CD4-positive, alpha-beta T cell treated with Interleukin-6 for 4 hours (primary cell): ENCODE measurements around the gene CCL13.
"Not testable (repeated sequence)": the region's sequence is repeated elsewhere in the genome, so short reads cannot be mapped to it uniquely, and the experiment has no call there.

Source experiments
- DNase-seq: peaks from one replicate; pipeline ENCODE4 v3.0.0-alpha.2; 2020; ENCODE audit warnings: mixed read lengths

CCL13 gene

GRCh38 chr17:34356194-34356593, at the start of gene CCL13:
Gene CCL13 (plus strand): TSS chr17:34356480. CDS start chr17:34356527, 47 bp downstream.
- no peak for DNase-seq

DNA sequence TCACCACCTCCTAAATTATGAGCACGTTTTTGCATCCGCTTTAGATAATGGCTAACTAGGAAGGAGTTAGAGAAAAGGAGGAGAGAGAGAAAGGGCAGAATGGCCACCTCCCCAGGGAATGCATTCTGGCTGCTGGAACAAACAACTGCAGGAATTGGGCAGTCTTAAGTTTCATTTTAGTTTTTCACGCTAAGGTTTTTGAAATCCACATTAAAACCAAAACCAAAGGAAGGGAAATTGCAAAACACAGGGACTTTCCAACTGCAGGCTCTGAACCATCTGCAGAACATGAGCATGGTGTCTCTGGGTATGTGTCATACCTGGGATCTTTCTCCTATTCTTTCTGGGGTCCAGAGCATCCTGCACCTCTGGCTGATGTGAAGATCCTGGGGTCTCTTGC, 49.2 kb upstream of the CCL13 start:
- DNase-seq, result no peak

- DNase-seq, result no peak
These were observed 47.9 kb upstream of the CCL13 start for GRCh38 chr17:34308371-34308770.

GRCh38 chr17:34311291-34311690, 45.0 kb upstream of the CCL13 start:
- no peak for DNase-seq

- DNase-seq, result no peak
These were observed 44.2 kb upstream of the CCL13 start for GRCh38 chr17:34312080-34312479.

GRCh38 chr17:34313164-34313563, 43.1 kb upstream of the CCL13 start:
- DNase-seq, result no peak

- DNase-seq, result no peak
These were observed 42.0 kb upstream of the CCL13 start for GRCh38 chr17:34314279-34314678.

DNA sequence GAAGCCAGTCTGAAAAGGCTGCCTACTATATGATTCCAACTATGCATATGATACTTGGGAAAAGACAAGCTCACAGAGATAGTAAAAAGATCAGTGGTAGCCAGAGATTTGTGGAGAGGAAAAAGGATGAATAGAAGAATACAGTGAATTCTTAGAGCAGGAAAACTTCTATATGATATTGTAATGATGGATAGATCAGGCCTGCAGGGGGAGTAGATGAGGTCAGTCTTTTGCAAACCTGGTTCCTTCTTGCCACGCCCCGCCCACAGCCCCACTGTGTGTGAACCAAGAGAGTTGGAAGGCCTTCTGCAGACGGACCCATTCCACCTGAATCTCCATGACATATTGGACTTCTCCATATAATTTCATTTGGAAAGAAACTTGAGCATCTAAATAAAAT, 37.8 kb upstream of the CCL13 start:
- no peak for DNase-seq

GRCh38 chr17:34319039-34319483, 37.2 kb upstream of the CCL13 start, which contains the start of gene CCL8:
Gene CCL8 (plus strand): TSS chr17:34319435. CDS start chr17:34319502, 67 bp downstream.
- DNase-seq, result no peak

DNA sequence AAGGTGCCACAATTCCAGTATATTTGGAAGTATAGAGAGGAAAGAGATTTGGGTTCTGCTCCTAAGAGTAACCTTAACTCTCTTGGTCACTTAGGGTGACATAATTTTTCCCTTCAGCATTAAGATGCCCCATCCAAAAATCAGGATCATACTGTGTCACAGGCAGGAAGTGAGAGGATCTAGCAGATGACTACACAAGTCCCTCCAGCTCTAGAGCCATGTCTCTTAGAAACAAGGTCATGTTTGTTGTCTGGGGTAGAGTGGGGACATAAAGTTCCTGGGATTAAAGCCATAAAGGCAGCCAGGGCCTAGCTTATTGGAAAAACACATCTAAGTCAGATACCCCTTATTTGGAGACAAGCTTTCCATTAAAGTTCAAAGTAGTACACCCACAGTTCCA, 34.3 kb upstream of the CCL13 start:
- no peak for DNase-seq

DNA sequence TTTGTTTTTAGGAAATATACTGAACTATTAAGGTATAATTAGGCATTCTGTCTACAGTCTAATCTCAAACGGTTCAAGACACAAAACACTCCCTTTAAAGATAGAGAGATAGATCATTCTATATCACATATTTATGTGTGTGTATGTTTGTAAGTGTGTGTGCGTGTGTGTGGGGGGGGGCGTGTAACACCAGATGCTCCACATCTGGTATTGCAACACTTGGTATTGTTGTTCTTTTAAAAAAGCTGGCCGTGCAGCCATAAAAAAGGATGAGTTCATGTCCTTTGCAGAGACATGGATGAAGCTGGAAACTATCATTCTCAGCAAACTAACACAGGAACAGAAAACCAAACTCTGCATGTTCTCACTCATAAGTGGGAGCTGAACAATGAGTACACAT, 28.7 kb upstream of the CCL13 start:
- DNase-seq, result not testable (repeated sequence)

GRCh38 chr17:34337701-34338100, 18.6 kb upstream of the CCL13 start:
- no peak for DNase-seq

- no peak for DNase-seq
These were observed 17.0 kb upstream of the CCL13 start for GRCh38 chr17:34339138-34339770.

DNA sequence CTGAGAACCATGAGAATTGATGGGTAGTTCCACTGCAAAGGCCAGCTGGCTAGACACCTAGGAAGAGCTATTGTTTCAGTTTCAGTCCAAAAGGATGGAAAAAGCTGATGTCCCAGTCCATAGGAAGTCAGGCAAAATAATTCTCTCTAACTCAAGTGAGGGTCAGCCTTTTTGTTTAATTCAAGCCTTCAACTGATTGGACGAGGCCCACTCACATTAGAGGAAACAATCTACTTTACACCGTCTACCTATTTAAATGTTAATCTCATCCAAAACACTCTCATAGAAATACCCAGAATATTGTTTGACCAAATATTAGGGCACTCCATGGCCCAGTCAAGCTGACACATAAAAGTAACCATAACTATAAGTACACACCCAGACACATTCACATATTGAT, 14.4 kb upstream of the CCL13 start:
- no peak for DNase-seq

- no peak for DNase-seq
These were observed 9.2 kb upstream of the CCL13 start for GRCh38 chr17:34347063-34347462.

- no peak for DNase-seq
These were observed 6.5 kb upstream of the CCL13 start for GRCh38 chr17:34349751-34350150.

- DNase-seq, result no peak
These were observed 5.2 kb upstream of the CCL13 start for GRCh38 chr17:34351096-34351495.

- no peak for DNase-seq
These were observed 4.1 kb upstream of the CCL13 start for GRCh38 chr17:34352191-34352590.

DNA sequence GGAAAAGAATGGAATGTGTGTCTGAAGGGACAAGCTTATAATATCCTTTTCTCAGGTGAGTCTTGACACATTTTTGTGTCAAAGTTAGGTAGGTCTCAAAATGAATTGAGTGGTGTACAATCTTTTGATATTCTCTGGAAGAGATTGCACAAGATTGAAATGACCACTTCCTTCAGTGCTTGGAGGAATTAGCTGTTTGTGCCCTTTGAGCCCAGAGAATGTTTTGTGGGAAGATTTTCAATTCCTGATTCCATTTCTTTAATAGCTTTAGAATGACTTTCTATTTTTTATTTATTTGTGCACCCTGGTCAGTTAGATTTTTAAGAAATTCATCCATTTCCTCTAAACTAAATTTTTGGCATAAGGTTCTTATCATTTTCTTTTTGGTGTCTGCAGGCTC, 1.6 kb upstream of the CCL13 start:
- DNase-seq, result no peak

GRCh38 chr17:34357398-34357797, 1.1 kb downstream of the CCL13 start:
- no peak for DNase-seq

- DNase-seq, result no peak
These were observed 2.4 kb downstream of the CCL13 start for GRCh38 chr17:34358631-34359030.

DNA sequence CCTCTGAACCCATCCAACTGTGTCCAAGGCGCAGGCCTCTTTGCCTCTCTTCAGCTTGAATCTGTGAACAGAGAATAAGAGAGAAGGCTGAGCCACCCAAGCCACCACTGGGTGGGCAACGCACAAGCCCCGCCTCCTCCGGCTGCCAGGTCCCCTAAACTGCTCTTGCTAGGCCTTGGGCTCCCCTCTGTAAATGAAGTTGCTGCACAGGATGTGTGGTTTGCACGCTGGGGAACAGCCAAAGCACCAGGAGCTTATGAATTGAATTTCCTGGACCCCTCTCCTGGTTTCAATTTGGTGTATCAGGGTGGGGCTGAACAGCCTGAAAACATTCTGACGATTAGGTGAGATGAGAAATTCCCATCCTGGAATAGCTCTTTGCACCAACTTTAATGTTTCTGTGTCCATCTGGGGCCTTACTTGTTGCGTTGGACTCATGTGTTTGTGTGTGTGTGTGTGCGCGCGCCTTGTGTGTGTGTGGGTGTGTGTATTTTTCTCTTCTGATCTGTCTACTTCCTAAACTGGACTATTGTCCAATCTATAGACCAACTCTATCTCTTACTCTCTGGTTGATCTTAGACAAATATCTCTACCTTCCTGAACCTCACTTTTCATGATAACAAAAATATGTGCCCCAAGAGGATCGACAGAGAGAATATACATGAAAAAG, 4.5 kb downstream of the CCL13 start:
- no peak for DNase-seq

GRCh38 chr17:34361478-34362061, 5.3 kb downstream of the CCL13 start:
- DNase-seq, result peak; percentile 53

DNA sequence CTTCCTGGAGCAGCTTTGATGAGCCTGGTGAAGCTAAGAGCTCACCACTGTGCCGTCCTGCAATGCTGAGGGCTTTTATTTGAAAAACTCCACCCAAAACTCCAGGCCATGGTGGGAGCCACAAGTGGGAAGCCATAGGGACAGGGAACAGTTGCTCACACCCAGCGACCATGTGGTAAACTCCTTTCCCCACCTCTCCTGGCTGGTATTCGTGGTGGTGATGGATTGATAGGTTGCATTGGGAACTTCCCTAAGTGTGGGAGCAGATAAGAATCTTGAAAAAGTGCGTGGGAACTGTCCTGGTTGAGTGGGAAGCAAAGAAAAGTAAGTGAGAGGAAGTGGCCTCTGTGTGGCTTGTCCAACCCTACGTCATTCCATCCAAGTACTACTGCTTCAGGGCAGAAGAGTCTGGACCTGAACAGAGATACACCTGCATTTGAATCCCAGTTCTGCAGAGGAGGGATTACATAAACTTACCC, 6.9 kb downstream of the CCL13 start, which contains the start of gene CCL1:
CCL1 (minus strand) TSS at position 51 of the 479 bp plus-strand sequence. CDS start 72 bp downstream, outside the sequence.
- DNase-seq, result no peak
